ENCODE measurements around the gene AKNAD1. TPM values are rescaled to one million over a fixed set of nuclear protein-coding genes. Genes with fewer than 3 reads are reported as not detected.

AKNAD1 gene
- total RNA-seq, 1 donor from 2014 or later: under 0.01 TPM

DNA sequence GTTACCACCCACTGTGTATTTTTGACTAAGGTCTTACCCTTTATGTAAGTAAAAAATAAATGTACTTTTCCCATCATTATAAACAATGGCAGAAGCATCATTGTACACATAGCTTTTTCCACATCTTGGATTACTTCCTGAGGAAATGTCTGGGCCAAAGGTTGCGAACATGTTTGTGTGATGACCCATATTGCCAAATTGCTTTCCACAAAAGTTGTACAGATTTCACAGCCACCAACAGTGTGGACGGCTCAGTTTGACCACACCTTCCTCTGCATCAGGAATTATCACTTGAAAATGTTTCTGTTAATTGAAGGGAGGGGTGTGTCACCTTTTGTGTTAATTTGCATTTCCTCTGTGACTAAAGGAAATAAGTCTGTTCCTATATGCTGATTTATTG lies 25.7 kb downstream of the AKNAD1 start:
- H3K4me1 ChIP-seq (ENCODE audit: control insufficient read depth in 3 of 3, insufficient read depth in 3 of 3, low read length in 3 of 3): peaks cover 26 to 29% (median 29%) of the 10 kb centered on the region in 3 donors
- no peaks in the 10 kb centered on the region for H3K36me3 ChIP-seq (ENCODE audit: control insufficient read depth in 3 of 3, insufficient read depth in 3 of 3, low read length in 3 of 3)
- H3K9ac ChIP-seq (ENCODE audit: low read depth in 1 of 3, low read length in 3 of 3): peak overlapping the region in 1 of 3 donors; percentile 66
- H3K27me3 ChIP-seq (ENCODE audit: control insufficient read depth in 3 of 3, insufficient read depth in 3 of 3, low read length in 3 of 3): no peaks in the 10 kb centered on the region
- H3K27ac ChIP-seq (ENCODE audit: low read depth, low read length): peak overlapping the region; percentile 86
- H3K4me3 ChIP-seq (ENCODE audit: low read length in 3 of 3): peak overlapping the region in 1 of 3 donors; percentile 23
- H3K9me3 ChIP-seq (ENCODE audit: control insufficient read depth in 3 of 3, low read length in 3 of 3): no peaks in the 10 kb centered on the region

DNA sequence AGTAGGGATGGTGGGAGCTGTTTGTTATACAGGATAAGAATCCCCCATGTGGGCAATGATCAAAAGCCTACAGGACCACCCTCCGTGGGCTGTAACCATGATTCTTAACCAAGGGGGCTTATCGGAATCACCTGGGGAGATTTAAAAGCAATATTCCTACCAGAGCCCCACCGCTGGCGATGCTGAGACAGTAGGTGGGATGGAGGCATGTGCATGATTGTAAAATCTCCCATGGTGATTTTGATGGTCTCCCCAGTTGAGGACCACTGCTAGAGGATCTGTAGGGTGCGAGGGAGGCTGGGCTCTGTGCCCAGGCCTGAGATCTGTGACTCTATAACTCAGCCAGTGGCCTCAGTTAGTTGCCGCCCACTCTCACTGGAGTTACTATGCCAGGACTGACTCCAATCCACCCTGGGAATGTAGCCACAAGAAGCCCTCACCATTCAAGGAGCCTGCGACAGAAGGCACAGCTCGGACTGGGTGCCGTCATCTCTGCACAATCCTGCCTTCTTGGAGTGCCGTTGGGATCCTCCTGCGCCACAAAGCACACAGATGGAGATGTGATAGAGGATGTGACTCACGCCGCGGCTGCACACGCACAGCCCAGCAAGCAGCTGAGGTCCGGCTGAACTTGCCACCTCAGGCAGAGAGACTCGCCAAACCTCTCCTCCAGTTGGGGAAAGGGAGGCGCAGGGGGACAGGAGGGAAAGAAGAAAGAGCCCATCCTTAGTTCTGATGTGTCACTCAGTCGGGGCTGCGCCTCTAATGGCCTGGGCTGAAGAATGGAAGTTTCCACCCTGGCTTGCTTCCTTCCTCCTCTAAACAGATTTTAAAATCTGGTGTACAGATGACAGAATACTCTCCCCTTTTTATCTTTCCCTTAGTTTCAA lies 26.5 kb downstream of the AKNAD1 start:
- Histone ChIP-seq H3K27me3 (ENCODE audit: control insufficient read depth in 3 of 3, insufficient read depth in 3 of 3, low read length in 3 of 3) (no peaks in the 10 kb centered on the region), H3K27ac (ENCODE audit: low read depth, low read length) (peak overlapping the region; percentile 86), H3K36me3 (ENCODE audit: control insufficient read depth in 3 of 3, insufficient read depth in 3 of 3, low read length in 3 of 3) (no peaks in the 10 kb centered on the region), H3K4me3 (ENCODE audit: low read length in 3 of 3) (peak overlapping the region; percentile 57 to 68 (median 67)), H3K4me1 (ENCODE audit: control insufficient read depth in 3 of 3, insufficient read depth in 3 of 3, low read length in 3 of 3) (peaks cover 26 to 29% (median 29%) of the 10 kb centered on the region in 3 donors), H3K9me3 (ENCODE audit: control insufficient read depth in 3 of 3, low read length in 3 of 3) (no peaks in the 10 kb centered on the region), H3K9ac (ENCODE audit: low read depth in 1 of 3, low read length in 3 of 3) (peak overlapping the region; percentile 34 to 72 (median 66))

DNA sequence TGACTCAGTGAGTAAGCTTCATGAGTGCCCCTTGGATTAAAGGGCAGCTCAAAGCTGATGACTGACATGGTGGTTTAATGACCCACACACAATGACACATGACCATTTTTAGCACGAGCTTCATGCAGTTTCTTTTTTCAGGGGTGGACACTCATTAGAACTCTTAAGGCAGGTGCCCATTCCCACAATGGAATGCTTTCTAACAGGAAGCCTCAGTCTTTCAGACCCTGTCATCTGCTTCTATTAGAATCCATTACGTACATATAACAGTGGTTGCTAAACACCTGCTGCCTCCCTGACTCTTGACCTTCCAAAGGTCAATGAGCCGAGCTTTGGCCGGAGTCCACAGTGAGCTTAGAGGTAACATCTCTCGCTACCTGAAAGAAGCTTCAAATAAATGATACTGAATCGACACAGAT lies 27.4 kb downstream of the AKNAD1 start:
- H3K9me3 ChIP-seq (ENCODE audit: control insufficient read depth in 3 of 3, low read length in 3 of 3): no peaks in the 10 kb centered on the region
- H3K4me1 ChIP-seq (ENCODE audit: control insufficient read depth in 3 of 3, insufficient read depth in 3 of 3, low read length in 3 of 3): peaks cover 26 to 29% (median 29%) of the 10 kb centered on the region in 3 donors
- peak overlapping the region; percentile 86 for H3K27ac ChIP-seq (ENCODE audit: low read depth, low read length)
- no peak overlapping the region for H3K9ac ChIP-seq (ENCODE audit: low read depth in 1 of 3, low read length in 3 of 3)
- H3K4me3 ChIP-seq (ENCODE audit: low read length in 3 of 3): no peak overlapping the region
- no peaks in the 10 kb centered on the region for H3K36me3 ChIP-seq (ENCODE audit: control insufficient read depth in 3 of 3, insufficient read depth in 3 of 3, low read length in 3 of 3)
- H3K27me3 ChIP-seq (ENCODE audit: control insufficient read depth in 3 of 3, insufficient read depth in 3 of 3, low read length in 3 of 3): no peaks in the 10 kb centered on the region

DNA sequence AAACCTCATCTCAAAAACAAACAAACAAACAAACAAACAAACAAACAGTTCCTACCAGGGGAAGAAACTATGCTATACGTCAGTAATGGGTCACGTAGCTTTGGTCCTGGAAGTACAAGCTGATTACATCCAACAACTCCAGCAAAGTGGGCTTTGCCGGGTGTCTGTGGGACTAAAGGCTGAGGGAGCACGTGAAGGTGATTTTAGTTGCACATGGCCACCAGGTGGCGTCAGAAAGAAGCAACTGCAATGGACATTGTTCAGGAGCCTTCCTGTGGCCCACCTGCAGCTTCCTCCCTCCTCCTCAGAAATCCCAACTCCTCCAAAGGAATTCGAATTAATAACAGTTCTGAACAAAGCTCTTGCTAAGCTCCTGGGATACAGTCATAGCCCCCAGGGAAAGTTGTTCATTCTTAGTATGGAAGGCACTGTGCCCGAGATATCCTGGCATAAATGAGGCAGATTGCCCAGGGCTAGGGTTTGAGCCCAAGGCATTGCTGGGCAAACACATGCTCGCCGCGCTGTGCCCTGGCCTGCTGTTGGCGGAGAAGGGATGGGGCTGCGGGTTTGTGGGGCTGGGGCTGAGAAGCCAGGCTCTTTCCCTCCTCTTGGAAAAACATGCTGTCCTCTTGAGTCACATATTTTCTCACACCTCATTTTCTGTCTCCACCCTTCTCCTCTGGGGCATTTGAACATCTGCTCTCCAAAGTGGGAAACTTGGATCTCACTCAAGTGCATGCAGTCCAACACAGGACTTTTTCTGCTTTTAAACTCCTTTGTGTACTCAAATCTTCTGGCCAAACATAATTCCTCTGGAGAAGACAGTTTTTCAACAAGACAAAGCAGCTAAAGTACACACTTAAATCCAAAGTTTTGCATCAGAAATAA lies 28.6 kb downstream of the AKNAD1 start:
- H3K4me3 ChIP-seq (ENCODE audit: low read length in 3 of 3): peak overlapping the region in 1 of 3 donors; percentile 13
- no peaks in the 10 kb centered on the region for H3K27me3 ChIP-seq (ENCODE audit: control insufficient read depth in 3 of 3, insufficient read depth in 3 of 3, low read length in 3 of 3)
- peak overlapping the region; percentile 86 for H3K27ac ChIP-seq (ENCODE audit: low read depth, low read length)
- peaks cover 26 to 29% (median 29%) of the 10 kb centered on the region in 3 donors for H3K4me1 ChIP-seq (ENCODE audit: control insufficient read depth in 3 of 3, insufficient read depth in 3 of 3, low read length in 3 of 3)
- H3K9ac ChIP-seq (ENCODE audit: low read depth in 1 of 3, low read length in 3 of 3): peak overlapping the region in 1 of 3 donors; percentile 36
- H3K36me3 ChIP-seq (ENCODE audit: control insufficient read depth in 3 of 3, insufficient read depth in 3 of 3, low read length in 3 of 3): no peaks in the 10 kb centered on the region
- no peaks in the 10 kb centered on the region for H3K9me3 ChIP-seq (ENCODE audit: control insufficient read depth in 3 of 3, low read length in 3 of 3)

DNA sequence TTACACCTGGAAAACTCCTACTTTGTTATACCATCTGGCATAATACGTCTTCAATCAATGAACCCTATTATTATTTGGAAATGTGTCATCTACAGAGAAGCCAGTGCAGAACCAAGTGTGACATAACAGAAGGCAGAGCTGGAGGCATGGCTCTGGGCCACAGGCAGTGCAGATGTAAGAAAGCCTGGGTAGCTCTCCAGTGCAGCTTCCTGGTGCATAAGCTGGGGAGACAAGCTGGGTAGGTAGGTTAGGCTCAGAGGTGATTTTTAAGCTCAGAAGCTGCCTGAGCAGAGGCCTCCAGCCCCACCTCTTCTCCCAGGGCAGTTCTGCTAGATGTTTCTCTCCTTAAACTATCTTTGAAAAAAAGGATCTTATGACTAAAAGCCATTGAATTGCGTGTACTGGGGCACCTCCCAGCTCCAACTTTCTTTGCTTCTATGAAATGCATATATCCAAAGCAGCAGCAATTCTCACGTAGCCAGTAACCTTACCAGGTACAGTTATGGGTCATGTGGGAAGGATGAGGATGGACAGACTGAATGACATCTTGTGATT lies 30.7 kb downstream of the AKNAD1 start:
- Histone ChIP-seq H3K9ac (ENCODE audit: low read depth in 1 of 3, low read length in 3 of 3) (no peak overlapping the region), H3K9me3 (ENCODE audit: control insufficient read depth in 3 of 3, low read length in 3 of 3) (no peaks in the 10 kb centered on the region), H3K4me1 (ENCODE audit: control insufficient read depth in 3 of 3, insufficient read depth in 3 of 3, low read length in 3 of 3) (peaks cover 26 to 29% (median 27%) of the 10 kb centered on the region in 3 donors), H3K27me3 (ENCODE audit: control insufficient read depth in 3 of 3, insufficient read depth in 3 of 3, low read length in 3 of 3) (no peaks in the 10 kb centered on the region), H3K27ac (ENCODE audit: low read depth, low read length) (no peak overlapping the region), H3K36me3 (ENCODE audit: control insufficient read depth in 3 of 3, insufficient read depth in 3 of 3, low read length in 3 of 3) (no peaks in the 10 kb centered on the region), H3K4me3 (ENCODE audit: low read length in 3 of 3) (no peak overlapping the region)

DNA sequence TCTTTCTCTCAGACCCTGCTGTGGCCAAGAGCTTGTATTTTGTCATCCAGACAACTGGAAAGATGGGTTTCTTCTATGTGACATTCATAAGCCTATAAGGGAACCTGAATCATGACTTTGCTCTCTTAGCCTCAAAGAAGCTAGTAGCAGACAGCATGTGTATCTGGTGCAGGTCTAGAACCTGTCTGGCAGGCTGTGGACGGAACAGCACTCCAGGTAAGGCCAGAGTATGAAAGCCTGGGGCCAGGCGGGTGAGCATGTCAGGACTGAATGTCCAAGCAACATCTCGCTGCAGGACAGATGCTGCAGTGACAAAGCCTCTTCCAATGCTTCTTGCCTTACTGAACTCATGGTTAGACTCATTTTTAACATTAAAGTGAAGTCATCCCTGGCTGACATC lies 32.8 kb downstream of the AKNAD1 start:
- no peaks in the 10 kb centered on the region for H3K27me3 ChIP-seq (ENCODE audit: control insufficient read depth in 3 of 3, insufficient read depth in 3 of 3, low read length in 3 of 3)
- no peak overlapping the region for H3K9ac ChIP-seq (ENCODE audit: low read depth in 1 of 3, low read length in 3 of 3)
- H3K27ac ChIP-seq (ENCODE audit: low read depth, low read length): no peak overlapping the region
- no peaks in the 10 kb centered on the region for H3K36me3 ChIP-seq (ENCODE audit: control insufficient read depth in 3 of 3, insufficient read depth in 3 of 3, low read length in 3 of 3)
- H3K4me1 ChIP-seq (ENCODE audit: control insufficient read depth in 3 of 3, insufficient read depth in 3 of 3, low read length in 3 of 3): peaks cover 6 to 14% (median 12%) of the 10 kb centered on the region in 3 donors
- H3K9me3 ChIP-seq (ENCODE audit: control insufficient read depth in 3 of 3, low read length in 3 of 3): no peaks in the 10 kb centered on the region
- H3K4me3 ChIP-seq (ENCODE audit: low read length in 3 of 3): no peak overlapping the region

DNA sequence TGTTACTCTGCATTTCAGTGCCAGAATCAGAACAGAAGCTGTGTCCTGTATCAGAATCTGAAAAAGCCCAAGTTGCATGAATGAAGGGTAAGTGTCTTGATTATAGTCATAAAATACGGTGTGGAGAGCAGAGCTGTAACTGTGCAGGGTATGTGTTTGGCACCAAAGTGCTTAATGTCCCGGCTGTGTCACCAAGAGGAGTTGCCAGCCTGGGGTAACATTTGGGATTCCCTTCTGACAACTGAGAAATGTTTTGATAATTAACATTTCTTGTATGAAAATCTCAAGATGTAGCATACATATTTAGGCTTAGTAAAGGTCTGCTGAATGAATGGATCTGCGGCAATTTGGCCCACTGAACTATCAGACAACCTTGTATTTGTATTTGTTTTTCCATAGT lies 33.3 kb downstream of the AKNAD1 start:
- no peaks in the 10 kb centered on the region for H3K27me3 ChIP-seq (ENCODE audit: control insufficient read depth in 3 of 3, insufficient read depth in 3 of 3, low read length in 3 of 3)
- H3K9ac ChIP-seq (ENCODE audit: low read depth in 1 of 3, low read length in 3 of 3): no peak overlapping the region
- H3K27ac ChIP-seq (ENCODE audit: low read depth, low read length): no peak overlapping the region
- no peaks in the 10 kb centered on the region for H3K36me3 ChIP-seq (ENCODE audit: control insufficient read depth in 3 of 3, insufficient read depth in 3 of 3, low read length in 3 of 3)
- H3K4me3 ChIP-seq (ENCODE audit: low read length in 3 of 3): no peak overlapping the region
- peaks cover 6 to 10% (median 9%) of the 10 kb centered on the region in 3 donors for H3K4me1 ChIP-seq (ENCODE audit: control insufficient read depth in 3 of 3, insufficient read depth in 3 of 3, low read length in 3 of 3)
- no peaks in the 10 kb centered on the region for H3K9me3 ChIP-seq (ENCODE audit: control insufficient read depth in 3 of 3, low read length in 3 of 3)

DNA sequence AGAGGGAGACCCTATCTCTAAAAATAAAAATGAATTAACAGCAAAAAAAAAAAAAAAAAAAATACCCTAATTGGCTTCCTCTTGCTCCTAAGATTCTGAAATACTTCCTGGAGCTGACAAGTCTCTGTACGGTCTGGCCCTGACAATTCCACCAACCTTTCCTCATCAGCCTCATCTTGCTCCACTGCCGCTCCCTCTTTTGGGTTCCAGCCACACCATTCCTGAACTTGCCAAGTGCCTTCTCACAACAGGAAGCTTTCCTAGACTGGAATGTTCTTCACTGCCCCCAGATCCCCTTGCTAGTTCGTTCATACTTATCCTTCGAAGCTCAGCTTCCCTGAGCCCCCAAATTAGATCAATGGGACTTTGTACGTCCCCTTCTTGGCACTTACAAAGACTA lies 37.0 kb downstream of the AKNAD1 start:
- Histone ChIP-seq H3K9ac (ENCODE audit: low read depth in 1 of 3, low read length in 3 of 3) (no peak overlapping the region), H3K4me1 (ENCODE audit: control insufficient read depth in 3 of 3, insufficient read depth in 3 of 3, low read length in 3 of 3) (peaks cover 8 to 13% (median 8%) of the 10 kb centered on the region in 3 donors), H3K9me3 (ENCODE audit: control insufficient read depth in 3 of 3, low read length in 3 of 3) (no peaks in the 10 kb centered on the region), H3K4me3 (ENCODE audit: low read length in 3 of 3) (no peak overlapping the region), H3K27me3 (ENCODE audit: control insufficient read depth in 3 of 3, insufficient read depth in 3 of 3, low read length in 3 of 3) (no peaks in the 10 kb centered on the region), H3K36me3 (ENCODE audit: control insufficient read depth in 3 of 3, insufficient read depth in 3 of 3, low read length in 3 of 3) (no peaks in the 10 kb centered on the region), H3K27ac (ENCODE audit: low read depth, low read length) (no peak overlapping the region)

DNA sequence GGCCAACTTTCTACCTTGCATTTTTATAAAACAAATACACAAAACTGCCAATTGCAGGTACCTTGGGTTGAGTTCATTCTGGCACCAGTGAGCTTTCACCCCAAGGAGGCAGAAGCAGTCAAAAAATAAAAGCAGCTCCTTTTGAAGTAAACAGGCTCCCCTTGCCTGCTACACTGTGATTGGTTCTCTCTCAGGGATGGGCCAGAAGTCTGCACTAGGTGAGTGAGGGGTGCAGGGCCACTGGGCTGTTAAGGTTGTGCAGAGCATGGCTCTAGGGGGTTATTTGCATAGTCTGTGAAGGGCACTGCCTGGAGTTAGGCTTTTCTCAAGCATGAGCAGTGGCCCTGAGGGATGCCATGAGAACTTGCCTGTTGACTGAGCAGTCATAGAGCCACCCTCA lies 39.1 kb downstream of the AKNAD1 start:
- H3K4me1 ChIP-seq (ENCODE audit: control insufficient read depth in 3 of 3, insufficient read depth in 3 of 3, low read length in 3 of 3): peaks cover 8 to 13% (median 11%) of the 10 kb centered on the region in 3 donors
- H3K9me3 ChIP-seq (ENCODE audit: control insufficient read depth in 3 of 3, low read length in 3 of 3): no peaks in the 10 kb centered on the region
- H3K4me3 ChIP-seq (ENCODE audit: low read length in 3 of 3): no peak overlapping the region
- H3K36me3 ChIP-seq (ENCODE audit: control insufficient read depth in 3 of 3, insufficient read depth in 3 of 3, low read length in 3 of 3): no peaks in the 10 kb centered on the region
- no peak overlapping the region for H3K9ac ChIP-seq (ENCODE audit: low read depth in 1 of 3, low read length in 3 of 3)
- no peaks in the 10 kb centered on the region for H3K27me3 ChIP-seq (ENCODE audit: control insufficient read depth in 3 of 3, insufficient read depth in 3 of 3, low read length in 3 of 3)
- no peak overlapping the region for H3K27ac ChIP-seq (ENCODE audit: low read depth, low read length)
